DND-41 (cell line): ENCODE data around the gene MPST.
A peak's percentile ranks its signal among the peaks of the same experiment; 100 is the strongest.

Experiments used
- EZH2 ChIP-seq: IDR thresholded peaks from 3 replicates; pipeline ENCODE4 v1.6.1; 2012; ENCODE audit warnings: borderline replicate concordance, low read depth, mild to moderate bottlenecking, moderate library complexity, low read length, inconsistent platforms; ENCODE audit not compliant: severe bottlenecking
- TF ChIP-seq, protein P1 (sequence below): IDR thresholded peaks from 2 replicates; pipeline ENCODE4 v1.5.1; 2012; ENCODE audit warnings: borderline replicate concordance, low read length, moderate library complexity, mild to moderate bottlenecking; ENCODE audit not compliant: poor library complexity, severe bottlenecking; ENCODE audit errors: extremely low read depth

DNA sequence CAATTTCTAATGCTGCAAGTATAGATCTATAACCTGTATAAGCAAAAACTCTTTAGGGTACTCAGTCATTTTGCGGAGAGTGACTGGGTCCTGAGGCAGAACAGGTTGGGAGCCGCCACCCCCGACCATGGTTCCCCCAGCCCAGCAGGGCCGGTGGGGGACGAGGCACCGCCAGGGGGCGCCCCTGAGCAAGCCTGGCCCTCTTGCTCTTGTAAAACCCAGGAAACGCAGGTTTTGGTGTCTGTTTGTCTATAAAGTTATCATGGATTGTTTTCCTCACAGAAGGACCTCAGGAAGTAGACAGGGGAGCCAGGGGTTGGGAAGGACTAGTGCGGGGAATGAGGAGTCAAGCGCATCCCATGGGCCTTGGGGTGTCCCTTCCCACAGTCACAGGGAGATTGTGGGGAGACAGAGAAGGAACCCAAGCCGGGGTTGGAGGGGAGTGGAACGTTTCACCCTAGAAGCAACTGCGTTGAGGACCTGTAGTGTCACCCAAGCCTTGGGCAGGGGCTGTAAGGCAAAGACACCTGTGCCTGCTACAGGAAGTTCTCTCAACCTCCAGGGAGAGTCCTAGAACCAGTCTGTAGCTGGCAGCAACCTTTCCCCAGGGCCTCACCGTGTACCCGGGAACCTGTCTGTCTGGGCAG lies 58.4 kb downstream of the MPST start:
- TF ChIP-seq, protein P1, sequence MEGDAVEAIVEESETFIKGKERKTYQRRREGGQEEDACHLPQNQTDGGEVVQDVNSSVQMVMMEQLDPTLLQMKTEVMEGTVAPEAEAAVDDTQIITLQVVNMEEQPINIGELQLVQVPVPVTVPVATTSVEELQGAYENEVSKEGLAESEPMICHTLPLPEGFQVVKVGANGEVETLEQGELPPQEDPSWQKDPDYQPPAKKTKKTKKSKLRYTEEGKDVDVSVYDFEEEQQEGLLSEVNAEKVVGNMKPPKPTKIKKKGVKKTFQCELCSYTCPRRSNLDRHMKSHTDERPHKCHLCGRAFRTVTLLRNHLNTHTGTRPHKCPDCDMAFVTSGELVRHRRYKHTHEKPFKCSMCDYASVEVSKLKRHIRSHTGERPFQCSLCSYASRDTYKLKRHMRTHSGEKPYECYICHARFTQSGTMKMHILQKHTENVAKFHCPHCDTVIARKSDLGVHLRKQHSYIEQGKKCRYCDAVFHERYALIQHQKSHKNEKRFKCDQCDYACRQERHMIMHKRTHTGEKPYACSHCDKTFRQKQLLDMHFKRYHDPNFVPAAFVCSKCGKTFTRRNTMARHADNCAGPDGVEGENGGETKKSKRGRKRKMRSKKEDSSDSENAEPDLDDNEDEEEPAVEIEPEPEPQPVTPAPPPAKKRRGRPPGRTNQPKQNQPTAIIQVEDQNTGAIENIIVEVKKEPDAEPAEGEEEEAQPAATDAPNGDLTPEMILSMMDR: peak; percentile 99
- TF ChIP-seq EZH2: no peak
